Middle frontal gyrus (tissue), 1 donor: ENCODE measurements around the gene SYNPO.

ENCODE experiments used
- DNase-seq: peaks from one replicate; pipeline ENCODE4 v3.0.0-alpha.2; 2015; ENCODE audit warnings: low spot score; ENCODE audit errors: extremely low spot score

The SYNPO gene

GRCh38 chr5:150641824-150642566, 1.5 kb downstream of the SYNPO start:
- DNase-seq = no peak

GRCh38 chr5:150642567-150642927, 2.1 kb downstream of the SYNPO start:
- no peak for DNase-seq

GRCh38 chr5:150642991-150643710, 2.7 kb downstream of the SYNPO start:
- DNase-seq = no peak

GRCh38 chr5:150644058-150644457, 3.6 kb downstream of the SYNPO start:
- no peak for DNase-seq

- no peak for DNase-seq
These were observed 4.1 kb downstream of the SYNPO start for GRCh38 chr5:150644514-150644913.

- DNase-seq = no peak
These were observed 4.7 kb downstream of the SYNPO start for GRCh38 chr5:150645070-150645700.

- DNase-seq = no peak
These were observed 7.1 kb downstream of the SYNPO start for GRCh38 chr5:150647275-150648251.

GRCh38 chr5:150648294-150649107, 8.0 kb downstream of the SYNPO start:
- DNase-seq = no peak

- no peak for DNase-seq
These were observed 8.9 kb downstream of the SYNPO start for GRCh38 chr5:150649108-150650020.

- no peak for DNase-seq
These were observed 9.9 kb downstream of the SYNPO start for GRCh38 chr5:150650021-150651006.

GRCh38 chr5:150651382-150651781, 10.9 kb downstream of the SYNPO start:
- DNase-seq = no peak

GRCh38 chr5:150651924-150652671, 11.6 kb downstream of the SYNPO start:
- no peak for DNase-seq

- no peak for DNase-seq
These were observed 12.8 kb downstream of the SYNPO start for GRCh38 chr5:150653145-150653761.

GRCh38 chr5:150653762-150654556, 13.5 kb downstream of the SYNPO start:
- DNase-seq = no peak

- DNase-seq = no peak
These were observed 14.8 kb downstream of the SYNPO start for GRCh38 chr5:150655221-150655620.
